ENCODE measurements around the gene CRKL. TPM values are rescaled to one million over a fixed set of nuclear protein-coding genes. Genes with fewer than 3 reads are reported as not detected.
"Not testable (repeated sequence)": the region's sequence is repeated elsewhere in the genome, so short reads cannot be mapped to it uniquely, and the experiment has no call there.

CRKL gene
- total and polyA plus RNA-seq, 2 donors (not counting 1 experiment from before 2014, with no cell fraction given), result 17.1 to 76.7 TPM

DNA sequence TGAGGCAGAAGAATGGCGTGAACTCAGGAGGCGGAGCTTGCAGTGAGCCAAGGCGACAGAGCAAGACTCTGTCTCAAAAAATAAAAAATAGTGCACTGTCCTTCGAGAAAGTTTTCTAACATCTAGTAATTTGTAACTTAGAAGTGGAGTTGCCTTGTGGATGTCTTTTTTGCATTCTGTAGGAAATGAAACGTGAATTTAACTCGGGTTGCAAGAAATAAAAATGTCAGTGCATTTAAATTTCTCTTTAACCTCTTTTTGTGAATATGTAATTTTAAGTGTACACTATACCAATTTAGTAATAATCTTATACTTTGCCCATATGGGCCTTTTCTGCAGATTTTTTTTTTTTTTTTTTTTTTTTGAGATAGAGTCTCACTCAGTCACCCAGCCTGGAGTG, 26.2 kb upstream of the CRKL start:
- H4K20me1 ChIP-seq (ENCODE audit: control insufficient read depth, insufficient read depth, low read length, poor library complexity, severe bottlenecking), result no peaks in the 10 kb centered on the region
- no peak for ATAC-seq (ENCODE audit: low read depth)

DNA sequence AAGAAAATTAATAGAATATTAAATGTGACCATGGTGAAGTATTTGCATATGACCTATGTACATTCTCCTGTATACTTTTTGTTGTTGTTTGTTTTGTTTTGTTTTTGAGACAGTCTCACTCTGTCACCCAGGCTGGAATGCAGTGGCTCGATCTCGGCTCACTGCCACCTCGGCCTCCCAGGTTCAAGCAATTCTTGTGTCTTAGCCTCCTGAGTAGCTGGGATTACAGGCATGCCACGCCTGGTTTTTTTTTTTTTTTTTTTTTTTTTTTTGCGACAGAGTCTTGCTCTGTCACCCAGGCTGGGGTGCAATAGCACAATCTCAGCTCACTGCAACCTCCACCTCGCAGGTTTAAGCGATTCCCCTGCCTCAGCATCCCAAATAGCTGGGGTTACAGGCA, 19.5 kb upstream of the CRKL start:
- H3K27ac Mint-ChIP-seq; intact Hi-C loops (cut with micrococcal nuclease); H3K4me3 ChIP-seq (ENCODE audit: control extremely low read depth in 1 of 5, extremely low read depth in 1 of 5, insufficient read depth in 1 of 5, low read depth in 2 of 5, low read length in 4 of 5); POLR2A ChIA-PET; H3K9me3 ChIP-seq (ENCODE audit: control extremely low read depth in 1 of 3, control insufficient read depth in 2 of 3, insufficient read depth in 1 of 3, low read length in 2 of 3); DNase-seq; H3K4me3 Mint-ChIP-seq; H3K27me3 ChIP-seq (replicated peaks in 1 of 4; ENCODE audit: control extremely low read depth in 1 of 4, control insufficient read depth in 3 of 4, insufficient read depth in 4 of 4, low read length in 3 of 4); H3K4me1 Mint-ChIP-seq; ATAC-seq (ENCODE audit: low read depth); H3K9ac ChIP-seq (ENCODE audit: low read length); H2AFZ ChIP-seq (ENCODE audit: insufficient read depth, low read depth, low read length, poor library complexity, severe bottlenecking); H3K27ac ChIP-seq (ENCODE audit: low read length in 2 of 2); H3K9me3 Mint-ChIP-seq (ENCODE audit: insufficient read depth); H3K4me2 ChIP-seq (replicated peaks; ENCODE audit: low read depth, low read length, poor library complexity, severe bottlenecking); H3K79me2 ChIP-seq (ENCODE audit: control insufficient read depth, insufficient read depth, low read length); H4K20me1 ChIP-seq (ENCODE audit: control insufficient read depth, insufficient read depth, low read length, poor library complexity, severe bottlenecking); H3K36me3 ChIP-seq (replicated peaks in 1 of 2; ENCODE audit: control extremely low read depth in 1 of 2, control insufficient read depth in 1 of 2, extremely low read depth in 1 of 2, insufficient read depth in 2 of 2, low read length in 1 of 2); H3K4me1 ChIP-seq (ENCODE audit: control insufficient read depth in 2 of 2, insufficient read depth in 2 of 2, low read length in 2 of 2); H3K27me3 Mint-ChIP-seq: not testable (repeated sequence)
- WGBS (ENCODE audit: insufficient coverage), result 100% methylated on average over 4 of the region's 7 CpGs
- CTCF ChIA-PET, result interaction anchor here (0.6 kb wide), 1 partner anchor 210 kb away, joined by 5 read pairs; no protein-coding TSS in a partner anchor

More for the DNA sequence above, 26.2 kb upstream of the CRKL start:
- Histone ChIP-seq H3K36me3 (replicated peaks in 1 of 2; ENCODE audit: control extremely low read depth in 1 of 2, control insufficient read depth in 1 of 2, extremely low read depth in 1 of 2, insufficient read depth in 2 of 2, low read length in 1 of 2) (peaks cover 0 to 19% of the 10 kb centered on the region in 2 experiments), H2AFZ (ENCODE audit: insufficient read depth, low read depth, low read length, poor library complexity, severe bottlenecking) (no peak overlapping the region), H3K79me2 (ENCODE audit: control insufficient read depth, insufficient read depth, low read length) (no peaks in the 10 kb centered on the region), H3K4me2 (replicated peaks; ENCODE audit: low read depth, low read length, poor library complexity, severe bottlenecking) (no peak overlapping the region), H3K4me3 (ENCODE audit: control extremely low read depth in 1 of 5, extremely low read depth in 1 of 5, insufficient read depth in 1 of 5, low read depth in 2 of 5, low read length in 4 of 5) (no peak overlapping the region), H3K27ac (ENCODE audit: low read length in 2 of 2) (no peak overlapping the region), H3K9ac (ENCODE audit: low read length) (no peak overlapping the region), H3K4me1 (ENCODE audit: control insufficient read depth in 2 of 2, insufficient read depth in 2 of 2, low read length in 2 of 2) (no peaks in the 10 kb centered on the region), H3K9me3 (ENCODE audit: control extremely low read depth in 1 of 3, control insufficient read depth in 2 of 3, insufficient read depth in 1 of 3, low read length in 2 of 3) (no peaks in the 10 kb centered on the region), H3K27me3 (replicated peaks in 1 of 4; ENCODE audit: control extremely low read depth in 1 of 4, control insufficient read depth in 3 of 4, insufficient read depth in 4 of 4, low read length in 3 of 4) (no peaks in the 10 kb centered on the region)
- intact Hi-C loops (cut with micrococcal nuclease), result no loop called here
- Mint-ChIP-seq H3K27me3 (peaks cover 3% of the 10 kb centered on the region), H3K4me3 (no peak overlapping the region), H3K9me3 (ENCODE audit: insufficient read depth) (no peaks in the 10 kb centered on the region), H3K4me1 (no peaks in the 10 kb centered on the region), H3K27ac (no peak overlapping the region)
- DNase-seq, result no peak
- CTCF ChIA-PET, result no interaction called here
- TF ChIP-seq EZH2 (IDR thresholded peaks at IDR 0.05; ENCODE audit: borderline replicate concordance, insufficient read depth, low read depth, low read length, poor library complexity, severe bottlenecking), result no peak
- TF ChIP-seq, protein P1, sequence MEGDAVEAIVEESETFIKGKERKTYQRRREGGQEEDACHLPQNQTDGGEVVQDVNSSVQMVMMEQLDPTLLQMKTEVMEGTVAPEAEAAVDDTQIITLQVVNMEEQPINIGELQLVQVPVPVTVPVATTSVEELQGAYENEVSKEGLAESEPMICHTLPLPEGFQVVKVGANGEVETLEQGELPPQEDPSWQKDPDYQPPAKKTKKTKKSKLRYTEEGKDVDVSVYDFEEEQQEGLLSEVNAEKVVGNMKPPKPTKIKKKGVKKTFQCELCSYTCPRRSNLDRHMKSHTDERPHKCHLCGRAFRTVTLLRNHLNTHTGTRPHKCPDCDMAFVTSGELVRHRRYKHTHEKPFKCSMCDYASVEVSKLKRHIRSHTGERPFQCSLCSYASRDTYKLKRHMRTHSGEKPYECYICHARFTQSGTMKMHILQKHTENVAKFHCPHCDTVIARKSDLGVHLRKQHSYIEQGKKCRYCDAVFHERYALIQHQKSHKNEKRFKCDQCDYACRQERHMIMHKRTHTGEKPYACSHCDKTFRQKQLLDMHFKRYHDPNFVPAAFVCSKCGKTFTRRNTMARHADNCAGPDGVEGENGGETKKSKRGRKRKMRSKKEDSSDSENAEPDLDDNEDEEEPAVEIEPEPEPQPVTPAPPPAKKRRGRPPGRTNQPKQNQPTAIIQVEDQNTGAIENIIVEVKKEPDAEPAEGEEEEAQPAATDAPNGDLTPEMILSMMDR (IDR thresholded peaks at IDR 0.05), result no peak
- 100% methylated on average over 3 of the region's 6 CpGs for WGBS (ENCODE audit: insufficient coverage)
- POLR2A ChIA-PET, result no interaction called here
